GM21737 (cell line): ENCODE data around the gene PAXIP1.

Experiments
- ATAC-seq: cut with Tn5 transposase; IDR thresholded peaks from one replicate; pipeline ENCODE4 v1.9.1; 2021; ENCODE audit warnings: mild to moderate bottlenecking, moderate library complexity; ENCODE audit not compliant: unreplicated experiment

The PAXIP1 gene

GRCh38 chr7:154914996-154915380 lies 87.9 kb downstream of the PAXIP1 start:
- ATAC-seq, result no peak

- ATAC-seq, result no peak
Observed at GRCh38 chr7:154914308-154914995, 88.5 kb downstream of the PAXIP1 start.

- ATAC-seq, result peak; percentile 93
Observed at GRCh38 chr7:154913638-154914307, 89.2 kb downstream of the PAXIP1 start.

- ATAC-seq, result no peak
Observed at GRCh38 chr7:154912871-154913637, 89.9 kb downstream of the PAXIP1 start.

- ATAC-seq, result no peak
Observed at GRCh38 chr7:154911862-154912455, 91.0 kb downstream of the PAXIP1 start.

- ATAC-seq, result no peak
Observed at GRCh38 chr7:154911411-154911810, 91.5 kb downstream of the PAXIP1 start.

GRCh38 chr7:154910977-154911376 lies 91.9 kb downstream of the PAXIP1 start:
- ATAC-seq, result no peak

- ATAC-seq, result no peak
Observed at GRCh38 chr7:154910125-154910524, 92.8 kb downstream of the PAXIP1 start.

GRCh38 chr7:154909241-154910105 lies 93.5 kb downstream of the PAXIP1 start:
- ATAC-seq, result no peak

GRCh38 chr7:154907651-154908620 lies 95.0 kb downstream of the PAXIP1 start:
- no peak for ATAC-seq

GRCh38 chr7:154906736-154907355 lies 96.1 kb downstream of the PAXIP1 start:
- ATAC-seq, result no peak

GRCh38 chr7:154906201-154906600 lies 96.7 kb downstream of the PAXIP1 start:
- no peak for ATAC-seq

- no peak for ATAC-seq
Observed at GRCh38 chr7:154905615-154906014, 97.3 kb downstream of the PAXIP1 start.

- ATAC-seq, result no peak
Observed at GRCh38 chr7:154905146-154905545, 97.8 kb downstream of the PAXIP1 start.

- ATAC-seq, result no peak
Observed at GRCh38 chr7:154903083-154903731, 99.7 kb downstream of the PAXIP1 start.

GRCh38 chr7:154902600-154903082 lies 100.3 kb downstream of the PAXIP1 start:
- no peak for ATAC-seq

GRCh38 chr7:154899862-154900261 lies 103.1 kb downstream of the PAXIP1 start:
- no peak for ATAC-seq
